T-cell (primary cell): Measurements from ENCODE around the gene SNX30. TPM values are rescaled to one million over a fixed set of nuclear protein-coding genes. Genes with fewer than 3 reads are reported as not detected.

ENCODE experiments used
- ATAC-seq, 4 experiments: fragments of 200-7000 bp in 3 of 4; fragments of 150-1000 bp in 1 of 4; cut with Tn5 transposase; replicated peaks in 1 of 4; 1 replicate in 3 of 4; 2 replicates in 1 of 4; pipeline ENCODE4 v1.10.0; 2021; ENCODE audit warnings: moderate library complexity in 3 of 4, mild to moderate bottlenecking in 2 of 4, moderate number of reproducible peaks in 1 of 4
- CTCF ChIA-PET, 2 donors: fragments of 300-600 bp; sonication (Branson Sonifier 250); formaldehyde crosslinking; loops; one replicate each; lab custom pipeline; 2022; ENCODE audit warnings: antibody characterized with exemption in 2 of 2; lab: Charles Lee
- POLR2A ChIA-PET, 2 donors: fragments of 300-600 bp; sonication (Branson Sonifier 250); formaldehyde crosslinking; loops; one replicate each; lab custom pipeline; 2022; ENCODE audit warnings: antibody characterized with exemption in 2 of 2; lab: Charles Lee
- DNase-seq, 35 experiments: peaks; one replicate each; pipeline versions ENCODE4 v3.0.0 to v3.0.0-alpha.2; 2013 to 2023
- H3K27ac ChIP-seq: one replicate; pipeline ENCODE4 v1.5.1; 2013; ENCODE audit warnings: low read length
- H3K27me3 ChIP-seq, 2 experiments: replicated peaks in 1 of 2; 1 replicate in 1 of 2; 2 replicates in 1 of 2; pipeline versions ENCODE4 v1.6.1 to v1.7.0; 2013; ENCODE audit warnings: low read length in 1 of 2, mixed read lengths in 1 of 2; ENCODE audit not compliant: control insufficient read depth in 2 of 2, insufficient read depth in 2 of 2; ENCODE audit errors: extremely low read depth in 1 of 2
- H3K36me3 ChIP-seq, 2 donors: 1 replicate in 1 of 2; 2 replicates in 1 of 2; pipeline versions ENCODE4 v1.6.1 to v1.7.0; 2013; ENCODE audit warnings: low read length in 1 of 2; ENCODE audit not compliant: control insufficient read depth in 2 of 2, insufficient read depth in 1 of 2; ENCODE audit errors: extremely low read depth in 1 of 2
- H3K4me1 ChIP-seq, 2 experiments: 1 replicate in 1 of 2; 2 replicates in 1 of 2; pipeline versions ENCODE4 v1.6.1 to v1.7.0; 2013; ENCODE audit warnings: low read length in 2 of 2, mixed read lengths in 1 of 2; ENCODE audit not compliant: insufficient read depth in 2 of 2, control insufficient read depth in 1 of 2; ENCODE audit errors: extremely low read depth in 1 of 2
- H3K4me3 ChIP-seq, 2 donors: 1 replicate in 1 of 2; 2 replicates in 1 of 2; pipeline versions ENCODE4 v1.5.1 to v1.7.0; 2013; ENCODE audit warnings: mild to moderate bottlenecking in 2 of 2, low read length in 1 of 2, moderate library complexity in 1 of 2; ENCODE audit not compliant: control insufficient read depth in 1 of 2; ENCODE audit errors: extremely low read depth in 1 of 2
- H3K9me3 ChIP-seq: 2 replicates; pipeline ENCODE4 v1.7.0; 2013
- H3K27ac Mint-ChIP-seq, 2 donors: one replicate each; pipeline ENCODE4 v1.8.0; 2020 to 2021; ENCODE audit warnings: mild to moderate bottlenecking in 2 of 2, mixed read lengths in 2 of 2
- H3K27me3 Mint-ChIP-seq, 2 donors: one replicate each; pipeline ENCODE4 v1.8.0; 2021 to 2022; ENCODE audit warnings: mixed read lengths in 2 of 2
- H3K36me3 Mint-ChIP-seq: one replicate; pipeline ENCODE4 v1.8.0; 2021; ENCODE audit warnings: mixed read lengths
- H3K4me1 Mint-ChIP-seq, 3 donors: one replicate each; pipeline ENCODE4 v1.8.0; 2020 to 2022; ENCODE audit warnings: mixed read lengths in 3 of 3, mild to moderate bottlenecking in 1 of 3
- H3K4me3 Mint-ChIP-seq, 3 donors: one replicate each; pipeline ENCODE4 v1.8.0; 2020 to 2022; ENCODE audit warnings: mild to moderate bottlenecking in 3 of 3, mixed read lengths in 3 of 3, moderate library complexity in 3 of 3
- H3K9me3 Mint-ChIP-seq, 3 donors: one replicate each; pipeline ENCODE4 v1.8.0; 2020 to 2022; ENCODE audit warnings: mixed read lengths in 3 of 3
- WGBS: methylation state at CpG from one replicate; pipeline ENCODE4 v1.1.5; 2013; ENCODE audit warnings: missing lambda C conversion rate; ENCODE audit not compliant: insufficient coverage; 5-methylcytosine and 5-hydroxymethylcytosine counted together
- total RNA-seq, 35 experiments: library from RNA in 6 of 35; stranded (reverse) in 6 of 35; fragments of 120-200 nt in 1 of 35; gene quantifications; one replicate each; pipeline versions ENCODE4 v1.2.1 to v1.2.4 and lab custom pipeline; 2013 to 2026

The SNX30 gene
- total RNA-seq, 5 donors from 2014 or later (not counting 1 experiment from before 2014, with no cell fraction given): 8.9 to 11.7 (median 10.0) TPM

DNA sequence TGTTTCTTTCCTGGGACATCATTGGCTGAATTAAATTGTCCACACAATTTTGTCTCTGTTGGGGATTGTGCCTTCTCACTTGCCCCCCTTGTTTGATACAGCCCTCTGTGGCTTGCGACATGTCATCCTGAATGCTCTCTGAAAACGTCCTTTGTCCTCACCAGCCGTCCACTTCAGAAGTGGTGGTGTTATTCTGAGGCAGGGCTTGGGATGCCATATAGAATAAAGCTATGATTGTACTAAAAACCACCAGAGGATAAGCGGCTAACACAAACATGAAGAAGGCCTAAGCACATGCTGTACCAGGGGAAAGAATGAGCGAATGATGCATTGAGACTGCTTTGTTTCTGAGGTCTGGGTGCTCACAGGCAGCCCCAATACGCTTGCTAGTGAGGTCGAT is 3.5 kb upstream of the SNX30 start:
- Histone ChIP-seq H3K4me3 (no peak overlapping the region), H3K4me1 (peaks cover 8 to 19% of the 10 kb centered on the region in 2 experiments), H3K9me3 (no peaks in the 10 kb centered on the region), H3K27me3 (no peaks in the 10 kb centered on the region), H3K27ac (no peak overlapping the region), H3K36me3 (no peaks in the 10 kb centered on the region)
- DNase-seq (no peak), ATAC-seq (no peak)
- ChIA-PET CTCF (no interaction called here), POLR2A (interaction anchor here in 1 of 2 donors (0.7 kb wide), 1 partner anchor 217 kb away, joined by 7 read pairs; no protein-coding TSS in a partner anchor)
- H3K4me1 Mint-ChIP-seq: peaks cover 40 to 46% (median 40%) of the 10 kb centered on the region in 3 donors
- 90% methylated on average over 4 of the region's 7 CpGs for WGBS
- no peak overlapping the region for H3K4me3 Mint-ChIP-seq
- no peaks in the 10 kb centered on the region for H3K36me3 Mint-ChIP-seq
- no peaks in the 10 kb centered on the region for H3K9me3 Mint-ChIP-seq
- H3K27me3 Mint-ChIP-seq: no peaks in the 10 kb centered on the region
- no peak overlapping the region for H3K27ac Mint-ChIP-seq

- Histone ChIP-seq H3K4me1 (peaks cover 20 to 53% of the 10 kb centered on the region in 2 experiments), H3K27me3 (no peaks in the 10 kb centered on the region), H3K9me3 (no peaks in the 10 kb centered on the region), H3K36me3 (no peaks in the 10 kb centered on the region), H3K4me3 (peak overlapping the region; percentile 72 to 85), H3K27ac (no peak overlapping the region)
- H3K27me3 Mint-ChIP-seq: no peaks in the 10 kb centered on the region
- peaks cover 60 to 67% (median 62%) of the 10 kb centered on the region in 3 donors for H3K4me1 Mint-ChIP-seq
- ChIA-PET CTCF (interaction anchor here (0.5 to 2.3 kb wide), 4 partner anchors 32 to 1721 kb away, joined by 3 to 8 read pairs (median 4); partner anchors contain the start of gene INIP (in 1 of the 2)), POLR2A (interaction anchor here in 1 of 2 donors (1.4 kb wide), 1 partner anchor 33 kb away, joined by 6 read pairs; the partner anchor contains the start of gene INIP)
- no peaks in the 10 kb centered on the region for H3K36me3 Mint-ChIP-seq
- no peaks in the 10 kb centered on the region for H3K9me3 Mint-ChIP-seq
- DNase-seq (peak in 1 of 35 experiments; percentile 11), ATAC-seq (peak; percentile 33 to 55 (median 48))
- under 1% methylated on average over 50 of the region's 50 CpGs for WGBS
- H3K4me3 Mint-ChIP-seq: peak overlapping the region in 1 of 3 donors; percentile 92
- no peak overlapping the region for H3K27ac Mint-ChIP-seq
Measured at GRCh38 chr9:112750764-112751055, 150 bp downstream of the SNX30 start.

DNA sequence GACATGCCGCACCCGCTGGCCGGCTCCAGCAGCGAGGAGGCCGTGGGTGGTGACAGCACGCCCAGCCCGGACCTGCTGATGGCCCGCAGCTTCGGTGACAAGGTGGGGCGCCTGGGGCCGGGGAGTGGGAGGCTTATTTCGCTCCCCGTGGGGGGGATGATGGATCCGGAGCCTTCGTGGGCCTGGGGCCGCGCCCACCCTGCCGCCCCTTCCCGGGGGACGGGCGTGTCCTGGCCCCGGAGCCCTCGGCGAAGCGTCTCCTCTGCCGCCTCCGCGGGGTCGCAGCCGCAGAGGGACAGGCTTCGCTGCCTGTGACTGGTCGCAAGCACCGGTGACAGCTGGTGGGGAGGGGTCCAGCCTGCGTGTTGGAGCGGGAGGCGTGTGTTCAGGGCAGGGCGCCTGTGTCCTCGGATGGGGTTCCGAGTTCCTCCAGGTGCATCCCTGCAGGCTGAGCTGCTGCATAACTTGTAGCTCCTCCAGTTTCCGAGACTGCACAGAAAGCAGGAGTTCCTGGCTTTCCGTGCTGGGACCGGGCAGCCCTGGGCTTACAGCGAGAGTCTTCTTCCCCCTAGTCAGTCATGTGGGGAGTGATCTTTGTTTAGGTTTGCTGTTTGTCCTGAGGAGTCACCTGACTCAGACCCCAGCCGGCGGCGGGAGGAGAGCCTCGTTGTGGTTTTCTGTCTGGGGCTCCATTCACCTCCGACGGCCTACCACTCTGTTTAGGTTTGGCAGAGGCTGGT is 666 bp downstream of the SNX30 start:
- H3K9me3 ChIP-seq: no peaks in the 10 kb centered on the region
- Mint-ChIP-seq H3K4me1 (peaks cover 65 to 72% (median 67%) of the 10 kb centered on the region in 3 donors), H3K9me3 (no peaks in the 10 kb centered on the region), H3K36me3 (no peaks in the 10 kb centered on the region), H3K27me3 (no peaks in the 10 kb centered on the region), H3K4me3 (peak overlapping the region; percentile 80 to 87 (median 84)), H3K27ac (peak overlapping the region; percentile 76 to 78)
- H3K27ac ChIP-seq: no peak overlapping the region
- ChIA-PET POLR2A (interaction anchor here in 1 of 2 donors (1.4 kb wide), 1 partner anchor 33 kb away, joined by 6 read pairs; the partner anchor contains the start of gene INIP), CTCF (interaction anchor here (0.5 to 2.3 kb wide), 5 partner anchors 32 to 1722 kb away, joined by 3 to 8 read pairs (median 4); partner anchors contain the start of gene INIP (in 1 of the 2))
- no peaks in the 10 kb centered on the region for H3K36me3 ChIP-seq
- peaks cover 20 to 54% of the 10 kb centered on the region in 2 experiments for H3K4me1 ChIP-seq
- H3K27me3 ChIP-seq: no peaks in the 10 kb centered on the region
- peak; percentile 2 to 12 (median 5) for ATAC-seq
- peak in 25 of 35 experiments; percentile 2 to 59 (median 18) for DNase-seq
- under 1% methylated on average over 48 of the region's 49 CpGs for WGBS
- peak overlapping the region; percentile 72 to 85 for H3K4me3 ChIP-seq

GRCh38 chr9:112752334-112753125 is 2.0 kb downstream of the SNX30 start:
- ChIA-PET POLR2A (interaction anchor here in 1 of 2 donors (0.6 kb wide), 1 partner anchor 49 kb away, joined by 4 read pairs; no protein-coding TSS in a partner anchor), CTCF (no interaction called here)
- H3K4me1 ChIP-seq: peaks cover 20 to 54% of the 10 kb centered on the region in 2 experiments
- H3K27ac ChIP-seq: no peak overlapping the region
- no peaks in the 10 kb centered on the region for H3K9me3 Mint-ChIP-seq
- peaks cover 72 to 85% (median 75%) of the 10 kb centered on the region in 3 donors for H3K4me1 Mint-ChIP-seq
- ATAC-seq: no peak
- WGBS: 80% methylated on average over 5 of the region's 6 CpGs
- peak in 1 of 35 experiments; percentile 8 for DNase-seq
- H3K9me3 ChIP-seq: no peaks in the 10 kb centered on the region
- H3K4me3 Mint-ChIP-seq: peak overlapping the region; percentile 80 to 87 (median 84)
- H3K27me3 ChIP-seq: no peaks in the 10 kb centered on the region
- no peaks in the 10 kb centered on the region for H3K36me3 Mint-ChIP-seq
- H3K36me3 ChIP-seq: no peaks in the 10 kb centered on the region
- peak overlapping the region in 1 of 2 donors; percentile 76 for H3K27ac Mint-ChIP-seq
- H3K27me3 Mint-ChIP-seq: no peaks in the 10 kb centered on the region
- no peak overlapping the region for H3K4me3 ChIP-seq

- H3K36me3 ChIP-seq: no peaks in the 10 kb centered on the region
- H3K4me1 Mint-ChIP-seq: peaks cover 75 to 85% (median 77%) of the 10 kb centered on the region in 3 donors
- no peaks in the 10 kb centered on the region for H3K27me3 ChIP-seq
- no peak overlapping the region for H3K4me3 ChIP-seq
- H3K27ac ChIP-seq: no peak overlapping the region
- no peaks in the 10 kb centered on the region for H3K9me3 Mint-ChIP-seq
- H3K9me3 ChIP-seq: no peaks in the 10 kb centered on the region
- no peak for ATAC-seq
- CTCF ChIA-PET: interaction anchor here in 1 of 2 donors (0.5 kb wide), 1 partner anchor 36 kb away, joined by 6 read pairs; the partner anchor contains the start of gene INIP
- H3K27ac Mint-ChIP-seq: peak overlapping the region in 1 of 2 donors; percentile 74
- H3K4me1 ChIP-seq: peaks cover 20 to 56% of the 10 kb centered on the region in 2 experiments
- H3K36me3 Mint-ChIP-seq: peaks cover 5% of the 10 kb centered on the region
- POLR2A ChIA-PET: no interaction called here
- no peak for DNase-seq
- 100% methylated on average over 1 of the region's 2 CpGs for WGBS
- H3K27me3 Mint-ChIP-seq: no peaks in the 10 kb centered on the region
- peak overlapping the region in 1 of 3 donors; percentile 17 for H3K4me3 Mint-ChIP-seq
Measured at GRCh38 chr9:112753725-112754124, 3.2 kb downstream of the SNX30 start.

- peak overlapping the region; percentile 7 to 55 (median 10) for H3K4me3 Mint-ChIP-seq
- H3K4me1 Mint-ChIP-seq: peaks cover 72 to 82% (median 76%) of the 10 kb centered on the region in 3 donors
- H3K27me3 ChIP-seq: no peaks in the 10 kb centered on the region
- H3K4me1 ChIP-seq: peaks cover 18 to 61% of the 10 kb centered on the region in 2 experiments
- no peaks in the 10 kb centered on the region for H3K36me3 ChIP-seq
- DNase-seq: peak in 20 of 35 experiments; percentile 5 to 73 (median 22)
- H3K27ac Mint-ChIP-seq: peak overlapping the region; percentile 74 to 75
- no peaks in the 10 kb centered on the region for H3K9me3 Mint-ChIP-seq
- H3K9me3 ChIP-seq: no peaks in the 10 kb centered on the region
- ChIA-PET CTCF (no interaction called here), POLR2A (no interaction called here)
- peak; percentile 39 to 63 (median 50) for ATAC-seq
- H3K4me3 ChIP-seq: no peak overlapping the region
- WGBS: 22% methylated on average over 1 of the region's 3 CpGs
- no peaks in the 10 kb centered on the region for H3K27me3 Mint-ChIP-seq
- peaks cover 5% of the 10 kb centered on the region for H3K36me3 Mint-ChIP-seq
- H3K27ac ChIP-seq: no peak overlapping the region
Measured at GRCh38 chr9:112754578-112754977, 4.0 kb downstream of the SNX30 start.
